GM19193 (cell line): Measurements from ENCODE around the gene CTNNA1.

Experiments used
- POLR2A ChIP-seq: IDR thresholded peaks from 4 replicates; pipeline ENCODE4 v1.6.1; 2011; ENCODE audit not compliant: insufficient read depth, insufficient read length; ENCODE audit errors: extremely low read depth

CTNNA1 gene

DNA sequence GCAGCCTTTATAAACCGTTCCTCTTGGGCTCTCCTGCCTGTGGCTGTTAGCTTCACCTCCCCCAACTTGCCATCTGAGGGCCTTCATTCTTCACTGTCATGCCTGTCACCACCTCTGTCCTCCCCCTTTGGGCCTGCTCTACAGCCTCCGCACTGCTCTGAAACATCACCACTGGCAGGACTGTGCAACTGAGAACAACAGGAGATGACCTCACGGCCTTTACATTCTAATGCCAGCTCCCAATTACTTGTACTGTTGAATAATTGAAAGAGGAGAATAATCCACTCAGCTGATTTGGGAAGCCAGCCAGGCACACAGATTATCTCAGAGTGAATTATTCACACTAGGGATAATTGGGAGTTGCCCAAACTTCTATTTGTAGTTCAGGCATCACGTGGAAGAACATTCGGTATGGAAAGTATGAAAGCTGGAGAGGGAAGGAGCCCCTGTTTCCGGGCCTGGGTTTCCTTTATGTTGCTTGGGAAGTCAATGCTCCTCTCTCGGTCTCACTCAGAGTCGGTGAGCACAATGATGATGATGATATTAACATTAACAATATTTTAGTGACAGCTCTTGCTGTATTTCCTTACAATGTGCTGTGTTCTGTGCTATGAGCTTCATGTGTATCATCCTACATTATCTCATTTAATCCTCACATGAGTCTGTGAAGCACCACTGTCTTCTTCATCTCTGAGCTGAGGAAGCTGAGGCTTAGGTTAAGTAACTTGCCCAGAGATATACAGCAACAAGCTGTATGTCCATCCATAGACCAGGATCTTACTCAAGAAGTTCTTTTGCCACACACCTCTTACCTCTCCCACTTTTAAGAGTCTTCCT lies 221.2 kb downstream of the CTNNA1 start:
- no peak for TF ChIP-seq POLR2A

DNA sequence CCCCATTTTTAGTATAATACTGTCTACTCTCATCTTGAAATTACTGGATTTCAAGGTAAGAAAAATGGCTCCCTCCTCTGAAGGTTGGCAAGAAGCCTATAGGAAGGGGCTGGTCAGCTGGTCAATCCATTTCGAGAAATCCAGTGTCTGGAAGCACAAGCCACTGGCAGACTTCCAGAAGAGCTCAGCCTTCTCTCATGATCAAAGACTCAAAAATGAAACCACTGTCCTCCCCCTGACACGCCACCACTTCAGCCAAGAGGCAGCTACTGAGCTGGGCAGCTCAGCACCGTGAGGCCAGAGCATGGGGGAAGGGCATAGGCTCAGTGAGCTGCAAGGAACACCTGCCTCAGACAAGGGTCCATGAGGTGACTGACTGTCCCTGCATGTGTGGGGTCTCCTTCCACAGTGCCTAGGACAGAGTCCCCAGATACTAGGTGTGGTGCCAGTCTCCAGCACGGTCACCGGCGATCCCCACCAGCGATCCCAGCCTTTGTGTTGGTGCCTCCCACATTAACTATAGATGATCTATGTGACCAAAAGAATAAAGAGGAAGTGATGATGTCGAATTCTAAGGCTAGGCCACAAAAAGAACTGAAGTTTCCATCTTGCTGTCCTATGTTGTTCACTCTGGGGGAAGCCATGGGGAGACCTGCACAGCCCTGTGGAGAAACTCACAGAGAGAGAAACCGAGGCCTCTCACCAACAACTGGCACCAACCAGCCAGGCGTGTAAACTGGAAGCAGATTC lies 222.0 kb downstream of the CTNNA1 start:
- no peak for TF ChIP-seq POLR2A

DNA sequence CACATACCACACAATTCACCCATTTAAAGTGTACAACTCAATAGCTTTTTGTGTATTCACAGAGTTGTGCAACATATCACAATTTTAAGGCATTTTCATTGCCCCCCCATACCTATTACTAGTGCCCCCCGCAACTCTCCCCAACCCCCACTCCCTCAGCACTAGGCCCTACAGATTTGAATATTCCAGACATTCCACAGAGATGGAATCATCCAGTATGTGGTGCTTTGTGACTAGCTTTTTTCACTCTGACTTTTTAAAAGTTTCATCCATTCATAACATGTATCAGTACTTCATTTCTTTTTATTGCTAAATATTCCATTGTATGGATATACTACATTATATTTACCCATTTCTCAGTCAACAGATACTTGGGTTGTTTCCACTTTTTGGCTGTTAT lies 224.9 kb downstream of the CTNNA1 start:
- TF ChIP-seq POLR2A: no peak

DNA sequence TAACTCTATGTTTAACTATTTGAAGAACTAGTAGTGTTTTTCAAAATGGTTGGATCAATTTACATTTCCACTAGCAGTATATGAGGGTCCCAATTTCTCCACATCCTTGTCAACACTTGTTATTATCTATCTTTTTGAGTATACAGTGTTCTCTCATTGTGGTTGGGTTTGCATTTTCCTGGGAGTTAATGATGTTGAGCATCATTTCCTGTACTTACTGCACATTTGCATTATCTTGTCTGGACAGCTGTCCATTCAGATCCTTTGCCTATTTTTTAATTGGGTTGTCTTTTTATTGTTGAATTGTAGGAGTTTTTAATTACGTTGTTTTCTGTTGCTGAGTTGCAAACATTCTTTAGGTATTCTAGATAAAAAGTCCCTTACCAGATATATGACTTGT lies 225.4 kb downstream of the CTNNA1 start:
- TF ChIP-seq POLR2A: no peak

DNA sequence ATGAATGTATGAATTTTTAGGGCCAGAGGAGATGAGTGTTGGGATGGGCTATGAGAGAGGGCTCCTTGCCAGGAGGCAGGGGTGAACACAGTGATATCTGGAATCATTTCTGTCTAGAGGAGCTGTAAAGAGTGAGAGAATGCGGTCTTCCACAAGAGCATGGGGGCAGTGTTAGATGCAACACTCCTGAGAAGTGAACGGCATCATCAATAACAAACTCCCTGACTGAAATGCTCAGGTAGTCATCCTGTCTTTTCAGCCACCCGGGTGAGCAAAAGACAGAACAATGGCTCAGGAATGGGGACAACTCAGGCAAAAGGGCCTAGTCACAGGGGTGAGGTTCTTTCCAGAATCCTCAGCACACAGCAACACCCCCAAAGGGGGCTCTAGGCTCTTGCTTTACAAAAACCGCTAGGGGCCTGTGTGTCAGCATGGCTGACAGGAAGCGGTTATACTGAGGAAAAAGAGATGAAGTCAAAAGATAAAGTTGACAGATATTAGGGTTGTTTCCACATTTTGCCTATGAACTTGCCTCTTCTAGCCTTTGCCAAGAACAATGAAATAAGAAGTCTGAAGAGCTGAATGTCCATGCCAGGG lies 226.6 kb downstream of the CTNNA1 start:
- TF ChIP-seq POLR2A: no peak

DNA sequence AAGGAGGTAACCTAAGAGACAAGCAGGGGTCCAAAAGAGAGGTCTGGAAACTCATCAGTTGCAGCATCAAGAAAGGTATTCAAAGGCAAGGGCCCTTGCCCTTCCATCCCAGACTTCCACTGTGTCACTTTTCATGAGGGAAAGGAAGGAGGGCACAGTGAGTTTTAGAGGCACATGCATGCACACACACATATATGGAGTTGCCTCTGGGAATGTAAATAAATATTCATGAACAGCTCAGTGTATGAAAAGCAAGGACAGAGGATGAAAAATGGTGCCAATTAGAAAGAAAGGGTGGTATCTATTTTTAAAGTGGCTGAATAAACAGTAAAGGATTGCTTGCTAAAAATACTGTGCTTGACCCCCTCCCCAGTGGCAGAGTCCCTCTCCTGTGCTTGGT lies 227.2 kb downstream of the CTNNA1 start:
- no peak for TF ChIP-seq POLR2A

DNA sequence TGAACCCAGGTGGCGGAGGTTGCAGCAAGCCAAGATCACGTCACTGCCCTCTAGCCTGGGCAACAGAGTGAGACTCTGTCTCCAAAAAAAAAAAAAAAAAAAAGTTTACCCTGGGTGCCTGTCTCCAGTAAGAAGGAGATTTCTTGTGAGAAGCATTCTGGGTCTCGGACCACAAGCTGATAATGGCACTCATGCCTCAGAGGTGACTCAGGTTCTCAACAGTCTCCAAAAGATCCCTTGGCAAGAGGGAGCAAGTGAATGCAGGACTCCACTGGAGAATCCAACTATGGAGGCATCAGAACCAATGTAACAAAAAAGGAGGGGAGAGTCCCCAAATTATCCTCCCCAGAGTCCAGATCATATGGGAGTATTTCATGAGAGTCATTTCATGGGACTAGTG lies 227.9 kb downstream of the CTNNA1 start:
- TF ChIP-seq POLR2A: no peak

DNA sequence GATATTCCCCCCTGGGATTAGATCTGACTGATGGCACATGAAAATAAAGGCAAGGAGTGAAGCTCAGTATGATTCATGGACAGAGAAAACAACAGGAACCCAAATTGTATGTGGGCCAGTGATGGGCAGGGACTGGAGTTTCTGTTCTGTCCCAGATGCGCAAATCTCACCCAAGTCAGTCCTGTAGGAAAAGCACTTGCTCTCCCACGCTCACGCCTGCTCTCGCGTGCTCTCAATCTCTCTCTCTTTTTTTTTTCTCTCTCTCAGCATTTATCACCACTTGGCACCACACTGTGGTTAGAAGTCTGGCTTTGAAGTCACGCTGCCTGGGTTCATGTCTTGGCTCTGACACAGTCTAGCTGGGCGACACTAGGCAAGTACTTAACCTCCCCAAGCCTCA lies 228.4 kb downstream of the CTNNA1 start:
- no peak for TF ChIP-seq POLR2A

DNA sequence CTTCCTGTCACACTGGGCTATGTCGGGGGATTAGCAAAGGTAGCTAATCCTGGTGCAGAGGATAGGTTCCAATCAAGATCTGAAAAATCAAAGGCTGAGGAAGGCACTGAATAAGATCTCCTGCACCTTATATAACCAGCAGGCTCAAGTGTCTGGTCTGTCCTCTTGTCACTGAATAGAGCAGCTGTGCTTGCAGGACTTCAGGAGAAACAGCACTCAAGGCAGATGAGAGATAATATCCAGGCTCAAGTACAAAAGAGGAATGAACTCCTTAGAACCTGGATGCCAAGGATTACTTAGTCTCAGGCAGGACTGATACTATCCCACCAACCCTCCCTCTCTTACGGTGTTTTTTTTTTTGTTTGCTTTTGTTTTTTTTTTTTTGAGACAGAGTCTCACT lies 230.8 kb downstream of the CTNNA1 start:
- no peak for TF ChIP-seq POLR2A
